Smooth muscle cell (in vitro differentiated cells): Measurements from ENCODE around the gene SRRM3. TPM values are rescaled to one million over a fixed set of nuclear protein-coding genes. Genes with fewer than 3 reads are reported as not detected.

Source experiments
- DNase-seq: peaks from one replicate; lab custom pipeline; 2025; ENCODE audit not compliant: unreplicated experiment; lab: John Stamatoyannopoulos, UW
- H2AFZ ChIP-seq: fragments of 200-600 bp; sonication (generic); 2 replicates; pipeline ENCODE4 v1.6.0; 2016; ENCODE audit warnings: antibody characterized with exemption, low read depth, mild to moderate bottlenecking
- H3F3A ChIP-seq: fragments of 200-600 bp; sonication (generic); 2 replicates; pipeline ENCODE4 v1.6.0; 2017; ENCODE audit warnings: antibody characterized with exemption, low read depth
- H3K27ac ChIP-seq: fragments of 200-600 bp; sonication (generic); 2 replicates; pipeline ENCODE4 v1.5.1; 2016; ENCODE audit warnings: low read depth, mild to moderate bottlenecking
- H3K27me3 ChIP-seq: fragments of 200-600 bp; sonication (generic); 2 replicates; pipeline ENCODE4 v1.6.1; 2016; ENCODE audit warnings: low read depth, mild to moderate bottlenecking
- H3K36me3 ChIP-seq: fragments of 200-600 bp; sonication (generic); 2 replicates; pipeline ENCODE4 v1.5.1; 2016; ENCODE audit warnings: low read depth
- H3K4me1 ChIP-seq: fragments of 200-600 bp; sonication (generic); 2 replicates; pipeline ENCODE4 v1.5.1; 2016; ENCODE audit warnings: low read depth
- H3K4me2 ChIP-seq: fragments of 200-600 bp; sonication (generic); 2 replicates; pipeline ENCODE4 v1.6.0; 2016; ENCODE audit warnings: mild to moderate bottlenecking
- H3K4me3 ChIP-seq: fragments of 200-600 bp; sonication (generic); 2 replicates; pipeline ENCODE4 v1.5.1; 2016; ENCODE audit warnings: mild to moderate bottlenecking
- H3K79me2 ChIP-seq: fragments of 200-600 bp; sonication (generic); 2 replicates; pipeline ENCODE4 v1.6.0; 2016; ENCODE audit warnings: low read depth, mild to moderate bottlenecking
- H3K9ac ChIP-seq: fragments of 200-600 bp; sonication (generic); 2 replicates; pipeline ENCODE4 v1.6.0; 2016; ENCODE audit warnings: low read depth
- H3K9me3 ChIP-seq: fragments of 200-600 bp; sonication (generic); replicated peaks from 2 replicates; pipeline ENCODE4 v1.5.1; 2016; ENCODE audit warnings: low read depth
- H4K20me1 ChIP-seq: fragments of 200-600 bp; sonication (generic); 2 replicates; pipeline ENCODE4 v1.6.0; 2016; ENCODE audit warnings: low read depth
- WGBS: methylation state at CpG from one replicate; pipeline ENCODE4 v1.1.7; 2016; ENCODE audit warnings: low lambda C conversion rate; 5-methylcytosine and 5-hydroxymethylcytosine counted together
- polyA plus RNA-seq: library from polyadenylated mRNA; unstranded; fragments of >200 nt; fragmentation: Nextera tagmentation; extraction: Ambion mirVana; gene quantifications from 2 replicates; pipeline ENCODE4 v1.2.1, GENCODE V29; 2016
- total RNA-seq: library from RNA; depleted of rRNA; stranded (reverse); fragments of >200 nt; gene quantifications from 2 replicates; pipeline ENCODE4 v1.2.3, GENCODE V29; 2014
- TF ChIP-seq, protein P1 (sequence below): fragments of 200-600 bp; sonication (generic); IDR thresholded peaks from 2 replicates; pipeline ENCODE4 v1.5.1; 2017; ENCODE audit warnings: borderline replicate concordance, mild to moderate bottlenecking, antibody characterized with exemption; ENCODE audit not compliant: insufficient read depth, poor library complexity, severe bottlenecking

SRRM3 gene
- total and polyA plus RNA-seq, 2 experiments from 2014 or later, result 3.6 to 10.9 TPM

GRCh38 chr7:76259124-76260093 lies 57.7 kb downstream of the SRRM3 start:
- peak overlapping the region; percentile 48 for H3K4me3 ChIP-seq
- no peaks in the 10 kb centered on the region for H3K79me2 ChIP-seq
- no peak overlapping the region for H2AFZ ChIP-seq
- no peaks in the 10 kb centered on the region for H3K27me3 ChIP-seq
- no peak for DNase-seq
- H3K27ac ChIP-seq, result no peak overlapping the region
- no peaks in the 10 kb centered on the region for H4K20me1 ChIP-seq
- H3K9me3 ChIP-seq, result no peaks in the 10 kb centered on the region
- H3K4me2 ChIP-seq, result peak overlapping the region; percentile 89
- TF ChIP-seq, protein P1, sequence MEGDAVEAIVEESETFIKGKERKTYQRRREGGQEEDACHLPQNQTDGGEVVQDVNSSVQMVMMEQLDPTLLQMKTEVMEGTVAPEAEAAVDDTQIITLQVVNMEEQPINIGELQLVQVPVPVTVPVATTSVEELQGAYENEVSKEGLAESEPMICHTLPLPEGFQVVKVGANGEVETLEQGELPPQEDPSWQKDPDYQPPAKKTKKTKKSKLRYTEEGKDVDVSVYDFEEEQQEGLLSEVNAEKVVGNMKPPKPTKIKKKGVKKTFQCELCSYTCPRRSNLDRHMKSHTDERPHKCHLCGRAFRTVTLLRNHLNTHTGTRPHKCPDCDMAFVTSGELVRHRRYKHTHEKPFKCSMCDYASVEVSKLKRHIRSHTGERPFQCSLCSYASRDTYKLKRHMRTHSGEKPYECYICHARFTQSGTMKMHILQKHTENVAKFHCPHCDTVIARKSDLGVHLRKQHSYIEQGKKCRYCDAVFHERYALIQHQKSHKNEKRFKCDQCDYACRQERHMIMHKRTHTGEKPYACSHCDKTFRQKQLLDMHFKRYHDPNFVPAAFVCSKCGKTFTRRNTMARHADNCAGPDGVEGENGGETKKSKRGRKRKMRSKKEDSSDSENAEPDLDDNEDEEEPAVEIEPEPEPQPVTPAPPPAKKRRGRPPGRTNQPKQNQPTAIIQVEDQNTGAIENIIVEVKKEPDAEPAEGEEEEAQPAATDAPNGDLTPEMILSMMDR, result no peak
- no peaks in the 10 kb centered on the region for H3F3A ChIP-seq
- H3K4me1 ChIP-seq, result no peaks in the 10 kb centered on the region
- H3K36me3 ChIP-seq, result no peaks in the 10 kb centered on the region
- H3K9ac ChIP-seq, result no peak overlapping the region
- WGBS, result 27% methylated on average over 31 of the region's 50 CpGs

- peak; percentile 17 for DNase-seq
- Histone ChIP-seq H3K4me3 (peak overlapping the region; percentile 48), H3F3A (no peaks in the 10 kb centered on the region), H3K4me2 (peak overlapping the region; percentile 89), H2AFZ (no peak overlapping the region), H3K9me3 (no peaks in the 10 kb centered on the region), H3K9ac (no peak overlapping the region), H3K4me1 (no peaks in the 10 kb centered on the region), H3K79me2 (no peaks in the 10 kb centered on the region), H3K27ac (no peak overlapping the region), H3K36me3 (no peaks in the 10 kb centered on the region), H3K27me3 (no peaks in the 10 kb centered on the region), H4K20me1 (no peaks in the 10 kb centered on the region)
- 0% methylated on average over 1 of the region's 28 CpGs for WGBS
- TF ChIP-seq, protein P1, result no peak
Observed at GRCh38 chr7:76260171-76260703, 58.5 kb downstream of the SRRM3 start.

GRCh38 chr7:76261329-76261728 lies 59.6 kb downstream of the SRRM3 start:
- Histone ChIP-seq H3F3A (no peaks in the 10 kb centered on the region), H2AFZ (no peak overlapping the region), H3K4me2 (no peak overlapping the region), H3K79me2 (no peaks in the 10 kb centered on the region), H4K20me1 (no peaks in the 10 kb centered on the region), H3K4me1 (no peaks in the 10 kb centered on the region), H3K9me3 (no peaks in the 10 kb centered on the region), H3K4me3 (no peak overlapping the region), H3K36me3 (no peaks in the 10 kb centered on the region), H3K27ac (no peak overlapping the region), H3K9ac (no peak overlapping the region), H3K27me3 (no peaks in the 10 kb centered on the region)
- TF ChIP-seq, protein P1, result no peak
- WGBS, result 98% methylated on average over 10 of the region's 11 CpGs
- DNase-seq, result no peak
